Activated CD4-positive, alpha-beta T cell treated with anti-CD3 and anti-CD28 coated beads for 36 hours (primary cell): ENCODE results near the gene SLC25A1. TPM values are rescaled to one million over a fixed set of nuclear protein-coding genes. Genes with fewer than 3 reads are reported as not detected.

Source experiments
- ATAC-seq: fragments of 200-7000 bp; cut with Tn5 transposase; one replicate; pipeline ENCODE4 v1.10.0; 2021; ENCODE audit warnings: mild to moderate bottlenecking, moderate library complexity
- CTCF ChIA-PET: fragments of 350-600 bp; sonication (Branson Sonifier 250); formaldehyde crosslinking; loops from one replicate; lab custom pipeline; 2021; ENCODE audit warnings: antibody characterized with exemption; lab: Charles Lee
- POLR2A ChIA-PET: fragments of 350-600 bp; sonication (Branson Sonifier 250); formaldehyde crosslinking; loops from one replicate; lab custom pipeline; 2021; ENCODE audit warnings: antibody characterized with exemption, inconsistent platforms; lab: Charles Lee
- DNase-seq: peaks from one replicate; pipeline ENCODE4 v3.0.0-alpha.2; 2020
- H3K27ac Mint-ChIP-seq: one replicate; pipeline ENCODE4 v1.8.0; 2021; ENCODE audit warnings: mixed read lengths
- H3K27me3 Mint-ChIP-seq: one replicate; pipeline ENCODE4 v1.8.0; 2021; ENCODE audit warnings: mixed read lengths
- H3K36me3 Mint-ChIP-seq: one replicate; pipeline ENCODE4 v1.8.0; 2021; ENCODE audit warnings: low read depth, mixed read lengths
- H3K4me1 Mint-ChIP-seq: one replicate; pipeline ENCODE4 v1.8.0; 2021; ENCODE audit warnings: mixed read lengths
- H3K4me3 Mint-ChIP-seq: one replicate; pipeline ENCODE4 v1.8.0; 2021; ENCODE audit warnings: mild to moderate bottlenecking, moderate library complexity, mixed read lengths
- H3K9me3 Mint-ChIP-seq: one replicate; pipeline ENCODE4 v1.8.0; 2021; ENCODE audit warnings: low read depth, mixed read lengths
- intact Hi-C, 2 experiments: fragments of 100-400 bp; cut with DNase I in 1 of 2; cut with micrococcal nuclease in 1 of 2; formaldehyde crosslinking; loops; one replicate each; pipeline versions ENCODE4 v1.14.2 to v1.15.1; 2022 to 2024; cut with DNase I, micrococcal nuclease
- total RNA-seq, 2 experiments: library from RNA; stranded (reverse); gene quantifications; one replicate each; pipeline ENCODE4 v1.2.3, GENCODE V29; 2021

Gene SLC25A1
- total RNA-seq, 2 experiments from 2014 or later: 48.5 to 52.8 TPM

- H3K4me1 Mint-ChIP-seq: peaks cover 3% of the 10 kb centered on the region
- ATAC-seq (no peak), DNase-seq (no peak)
- intact Hi-C loops: no loop called here
- H3K27ac Mint-ChIP-seq: no peak overlapping the region
- no peak overlapping the region for H3K4me3 Mint-ChIP-seq
- no peaks in the 10 kb centered on the region for H3K36me3 Mint-ChIP-seq
- H3K9me3 Mint-ChIP-seq: no peaks in the 10 kb centered on the region
- ChIA-PET POLR2A (no interaction called here), CTCF (no interaction called here)
- H3K27me3 Mint-ChIP-seq: no peaks in the 10 kb centered on the region
Observed at GRCh38 chr22:19216579-19216978, 38.0 kb upstream of the SLC25A1 start.

GRCh38 chr22:19215360-19215759, 36.8 kb upstream of the SLC25A1 start:
- intact Hi-C loops: no loop called here
- H3K27me3 Mint-ChIP-seq: no peaks in the 10 kb centered on the region
- ATAC-seq (no peak), DNase-seq (no peak)
- no peaks in the 10 kb centered on the region for H3K9me3 Mint-ChIP-seq
- ChIA-PET CTCF (no interaction called here), POLR2A (no interaction called here)
- H3K36me3 Mint-ChIP-seq: no peaks in the 10 kb centered on the region
- H3K4me1 Mint-ChIP-seq: peaks cover 3% of the 10 kb centered on the region
- no peak overlapping the region for H3K27ac Mint-ChIP-seq
- H3K4me3 Mint-ChIP-seq: no peak overlapping the region

GRCh38 chr22:19214078-19214473, 35.5 kb upstream of the SLC25A1 start:
- Mint-ChIP-seq H3K9me3 (no peaks in the 10 kb centered on the region), H3K27ac (no peak overlapping the region), H3K36me3 (no peaks in the 10 kb centered on the region), H3K4me1 (peaks cover 3% of the 10 kb centered on the region), H3K4me3 (no peak overlapping the region), H3K27me3 (peaks cover 4% of the 10 kb centered on the region)
- no peak for ATAC-seq
- CTCF ChIA-PET: no interaction called here
- POLR2A ChIA-PET: no interaction called here
- intact Hi-C loops: no loop called here
- DNase-seq: no peak

DNA sequence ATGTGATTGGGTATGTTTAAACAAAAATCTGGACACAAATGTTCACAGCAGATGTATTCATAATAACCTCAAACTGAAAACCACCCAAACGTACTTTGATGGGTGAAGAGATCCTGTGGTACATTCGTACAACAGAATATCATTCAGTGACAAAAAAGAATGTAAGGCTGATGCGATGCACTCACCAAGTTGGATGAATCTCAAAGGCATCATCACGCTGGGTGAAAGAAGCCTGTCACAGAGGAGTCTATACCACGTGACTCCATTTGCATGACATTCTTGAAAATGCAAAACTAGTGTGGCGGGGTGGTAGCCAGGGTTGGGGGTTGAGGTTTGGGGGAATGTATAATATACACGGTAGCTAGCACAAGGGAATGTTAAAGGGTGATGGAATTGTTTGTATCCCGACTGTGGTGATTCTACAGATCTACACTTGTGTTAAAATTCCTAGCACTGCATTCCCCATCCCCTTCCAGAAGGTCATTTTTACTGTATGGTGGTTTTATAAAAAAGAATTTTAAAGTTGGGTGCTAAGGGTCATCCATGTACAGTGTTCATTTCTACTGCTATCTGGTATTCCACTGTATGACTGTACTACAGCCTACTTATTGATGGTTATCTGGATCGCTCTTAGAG, 35.0 kb upstream of the SLC25A1 start:
- CTCF ChIA-PET: no interaction called here
- Mint-ChIP-seq H3K27ac (no peak overlapping the region), H3K36me3 (no peaks in the 10 kb centered on the region), H3K4me3 (no peak overlapping the region), H3K27me3 (peaks cover 4% of the 10 kb centered on the region), H3K4me1 (peaks cover 3% of the 10 kb centered on the region), H3K9me3 (no peaks in the 10 kb centered on the region)
- intact Hi-C loops: no loop called here
- POLR2A ChIA-PET: no interaction called here
- ATAC-seq (no peak), DNase-seq (no peak)

- no peak for ATAC-seq
- no peak for DNase-seq
- Mint-ChIP-seq H3K27ac (no peak overlapping the region), H3K4me1 (peaks cover 2% of the 10 kb centered on the region), H3K4me3 (no peak overlapping the region), H3K9me3 (no peaks in the 10 kb centered on the region), H3K36me3 (no peaks in the 10 kb centered on the region), H3K27me3 (peaks cover 4% of the 10 kb centered on the region)
- intact Hi-C loops: no loop called here
- ChIA-PET CTCF (interaction anchor here (1.0 kb wide), 1 partner anchor 19 kb away, joined by 3 read pairs; no protein-coding TSS in a partner anchor), POLR2A (no interaction called here)
Observed at GRCh38 chr22:19213001-19213400, 34.5 kb upstream of the SLC25A1 start.

DNA sequence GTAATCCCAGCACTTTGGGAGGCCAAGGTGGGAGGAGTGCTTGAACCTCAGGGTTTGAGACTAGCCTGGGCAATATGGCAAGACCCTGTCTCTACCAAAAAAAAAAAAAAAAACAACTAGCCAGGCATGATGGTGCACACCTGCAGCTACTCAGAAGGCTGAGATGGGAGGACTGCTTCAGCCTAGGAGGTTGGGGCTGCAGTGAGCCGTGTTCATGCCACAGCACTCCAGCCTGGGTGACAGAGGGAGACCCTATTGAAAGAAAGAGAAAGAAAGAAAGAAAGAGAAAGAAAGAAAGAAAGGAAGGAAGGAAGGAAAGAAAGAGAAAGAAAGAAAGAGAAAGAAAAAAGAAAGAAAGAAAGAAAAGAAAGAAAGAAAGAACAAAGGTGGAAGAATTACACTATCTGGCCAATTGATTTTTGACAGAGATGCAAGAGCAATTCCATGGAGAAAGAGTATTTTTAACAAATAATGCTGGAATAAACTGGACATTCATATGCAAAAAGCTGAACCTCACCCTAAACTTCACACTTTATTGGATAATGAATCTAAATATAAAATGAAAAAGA, 33.9 kb upstream of the SLC25A1 start:
- ATAC-seq: no peak
- DNase-seq: no peak
- Mint-ChIP-seq H3K27ac (no peak overlapping the region), H3K4me1 (no peaks in the 10 kb centered on the region), H3K36me3 (no peaks in the 10 kb centered on the region), H3K4me3 (no peak overlapping the region), H3K9me3 (no peaks in the 10 kb centered on the region), H3K27me3 (peaks cover 4% of the 10 kb centered on the region)
- POLR2A ChIA-PET: no interaction called here
- intact Hi-C loops: no loop called here
- CTCF ChIA-PET: interaction anchor here (1.0 kb wide), 1 partner anchor 18 kb away, joined by 3 read pairs; no protein-coding TSS in a partner anchor

GRCh38 chr22:19210188-19210587, 31.7 kb upstream of the SLC25A1 start:
- ChIA-PET CTCF (no interaction called here), POLR2A (no interaction called here)
- Mint-ChIP-seq H3K36me3 (no peaks in the 10 kb centered on the region), H3K27me3 (peaks cover 4% of the 10 kb centered on the region), H3K9me3 (no peaks in the 10 kb centered on the region), H3K4me3 (no peak overlapping the region), H3K27ac (no peak overlapping the region), H3K4me1 (no peaks in the 10 kb centered on the region)
- intact Hi-C loops: no loop called here
- ATAC-seq (no peak), DNase-seq (no peak)

GRCh38 chr22:19208287-19208847, 29.8 kb upstream of the SLC25A1 start:
- DNase-seq: no peak
- Mint-ChIP-seq H3K4me3 (no peak overlapping the region), H3K27ac (no peak overlapping the region), H3K27me3 (peaks cover 4% of the 10 kb centered on the region), H3K4me1 (no peaks in the 10 kb centered on the region), H3K36me3 (no peaks in the 10 kb centered on the region), H3K9me3 (no peaks in the 10 kb centered on the region)
- POLR2A ChIA-PET: no interaction called here
- CTCF ChIA-PET: interaction anchor here (0.7 kb wide), 2 partner anchors 11 to 66 kb away, joined by 3 read pairs; no protein-coding TSS in a partner anchor
- no peak for ATAC-seq
- intact Hi-C loops: no loop called here

DNA sequence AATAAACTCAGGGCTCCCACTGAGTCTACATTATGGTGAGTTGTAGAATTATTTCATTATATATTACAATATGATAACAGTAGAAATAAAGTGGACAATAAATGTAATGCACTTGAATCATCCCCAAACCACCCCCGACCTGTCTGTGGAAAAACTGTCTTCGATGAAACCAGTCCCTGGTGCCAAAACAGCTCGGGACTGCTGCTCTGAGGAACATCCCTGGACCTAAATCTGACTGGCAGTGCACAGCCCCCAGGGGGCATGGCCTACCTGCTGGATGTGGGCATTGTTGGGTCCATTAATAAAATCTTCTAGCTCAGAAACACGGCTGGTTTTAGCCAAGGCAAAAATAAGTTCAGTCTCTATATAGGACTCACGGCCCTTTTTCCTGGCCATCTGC, 29.3 kb upstream of the SLC25A1 start:
- intact Hi-C loops: no loop called here
- Mint-ChIP-seq H3K36me3 (no peaks in the 10 kb centered on the region), H3K4me1 (no peaks in the 10 kb centered on the region), H3K27ac (no peak overlapping the region), H3K9me3 (no peaks in the 10 kb centered on the region), H3K27me3 (peaks cover 4% of the 10 kb centered on the region), H3K4me3 (no peak overlapping the region)
- ChIA-PET POLR2A (no interaction called here), CTCF (interaction anchor here (0.7 kb wide), 1 partner anchor 66 kb away, joined by 3 read pairs; no protein-coding TSS in a partner anchor)
- DNase-seq (no peak), ATAC-seq (no peak)

DNA sequence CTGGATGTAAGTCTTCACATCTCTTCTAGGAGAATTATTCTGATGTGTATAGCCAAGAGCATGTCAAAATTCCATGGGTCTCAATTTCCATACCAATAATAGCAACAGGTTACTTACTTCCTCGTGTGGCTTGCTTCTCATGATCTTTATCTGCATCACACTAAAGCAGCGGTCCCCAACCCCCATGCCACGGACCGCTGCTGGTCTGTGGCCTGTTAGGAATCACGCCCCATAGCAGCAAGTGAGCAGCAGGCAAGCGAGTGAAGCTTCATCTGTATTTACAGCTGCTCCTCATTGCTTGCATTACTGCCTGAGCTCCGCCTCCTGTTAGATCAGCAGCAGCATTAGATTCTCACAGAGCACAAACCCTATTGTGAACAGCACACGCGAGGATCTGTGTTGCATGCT, 28.9 kb upstream of the SLC25A1 start:
- H3K27me3 Mint-ChIP-seq: peaks cover 4% of the 10 kb centered on the region
- no peak for ATAC-seq
- no peaks in the 10 kb centered on the region for H3K4me1 Mint-ChIP-seq
- H3K36me3 Mint-ChIP-seq: no peaks in the 10 kb centered on the region
- POLR2A ChIA-PET: no interaction called here
- H3K27ac Mint-ChIP-seq: no peak overlapping the region
- no peak for DNase-seq
- no peak overlapping the region for H3K4me3 Mint-ChIP-seq
- intact Hi-C loops: no loop called here
- CTCF ChIA-PET: no interaction called here
- no peaks in the 10 kb centered on the region for H3K9me3 Mint-ChIP-seq

DNA sequence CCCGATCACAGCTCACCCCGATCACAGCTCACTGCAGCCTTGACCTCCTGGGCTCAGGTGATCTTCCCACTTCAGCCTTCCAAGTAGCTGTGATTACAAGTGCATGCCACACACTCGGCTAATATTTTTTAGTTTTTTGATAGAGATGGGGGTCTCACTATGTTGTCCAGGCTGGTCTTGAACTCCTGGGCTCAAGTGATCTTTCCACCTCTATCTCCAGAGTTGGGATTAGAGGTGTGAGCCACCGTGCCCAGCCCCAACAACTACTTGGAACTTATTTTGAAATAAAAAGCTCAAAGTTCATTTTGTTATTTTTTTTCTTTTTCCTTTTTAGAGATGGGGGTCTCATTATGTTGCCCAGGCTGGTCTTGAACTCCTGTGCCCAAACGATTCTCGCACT, 27.8 kb upstream of the SLC25A1 start:
- Mint-ChIP-seq H3K36me3 (no peaks in the 10 kb centered on the region), H3K27me3 (peaks cover 4% of the 10 kb centered on the region), H3K4me3 (no peak overlapping the region), H3K4me1 (no peaks in the 10 kb centered on the region), H3K27ac (no peak overlapping the region), H3K9me3 (no peaks in the 10 kb centered on the region)
- no peak for DNase-seq
- POLR2A ChIA-PET: no interaction called here
- ATAC-seq: no peak
- intact Hi-C loops: no loop called here
- CTCF ChIA-PET: interaction anchor here (0.9 to 1.6 kb wide), 2 partner anchors 9 to 12 kb away, joined by 3 to 6 read pairs; no protein-coding TSS in a partner anchor

DNA sequence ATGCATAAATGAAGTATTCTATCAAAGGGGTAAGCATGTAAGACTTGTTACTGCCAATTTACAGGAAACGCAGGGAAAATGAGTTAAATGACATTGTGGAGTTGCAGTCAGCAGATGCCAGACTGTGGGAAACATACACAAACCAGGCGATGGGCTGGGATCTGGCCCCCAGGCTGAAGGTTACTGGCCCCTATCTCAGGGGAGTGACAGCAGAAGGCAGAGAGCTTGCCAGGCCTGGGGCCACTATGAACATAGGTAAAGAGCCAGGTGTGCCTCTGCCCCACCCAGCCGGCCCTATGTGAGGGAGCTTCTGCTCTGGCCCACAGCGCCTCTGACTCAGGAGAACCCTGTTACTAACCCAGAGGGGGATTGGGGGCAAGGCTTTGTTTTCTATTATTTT, 26.1 kb upstream of the SLC25A1 start:
- Mint-ChIP-seq H3K9me3 (no peaks in the 10 kb centered on the region), H3K4me3 (no peak overlapping the region), H3K27me3 (no peaks in the 10 kb centered on the region), H3K36me3 (no peaks in the 10 kb centered on the region), H3K27ac (no peak overlapping the region), H3K4me1 (no peaks in the 10 kb centered on the region)
- DNase-seq: no peak
- intact Hi-C loops: no loop called here
- CTCF ChIA-PET: interaction anchor here (0.7 to 1.6 kb wide), 2 partner anchors 10 to 149 kb away, joined by 3 to 6 read pairs; no protein-coding TSS in a partner anchor
- ATAC-seq: no peak
- POLR2A ChIA-PET: no interaction called here
